Kidney (tissue), 14 donors: ENCODE data around the gene AQP3. TPM values are rescaled to one million over a fixed set of nuclear protein-coding genes. Genes with fewer than 3 reads are reported as not detected.

ENCODE experiments used
- DNase-seq, 5 donors: peaks; one replicate each; pipeline ENCODE4 v3.0.0-alpha.2; 2013 to 2020
- FAIRE-seq: peaks from 2 replicates; lab custom pipeline; 2012; peaks lifted over from hg19 to GRCh38; lab: Jason Lieb, UNC
- H3K27ac ChIP-seq, 2 donors: one replicate each; pipeline ENCODE4 v1.7.0; 2013; ENCODE audit warnings: low read depth in 2 of 2, low read length in 2 of 2, inconsistent platforms in 1 of 2
- H3K27me3 ChIP-seq: one replicate; pipeline ENCODE4 v1.7.1; 2013; ENCODE audit warnings: low read length, inconsistent platforms; ENCODE audit not compliant: control insufficient read depth, insufficient read depth
- H3K36me3 ChIP-seq, 3 donors: one replicate each; pipeline versions ENCODE4 v1.7.0 to v1.7.1; 2013; ENCODE audit warnings: low read length in 3 of 3, control low read depth in 1 of 3, inconsistent platforms in 1 of 3; ENCODE audit not compliant: insufficient read depth in 3 of 3, control insufficient read depth in 2 of 3
- H3K4me1 ChIP-seq, 3 donors: one replicate each; pipeline versions ENCODE4 v1.7.0 to v1.7.1; 2013; ENCODE audit warnings: low read length in 3 of 3, inconsistent platforms in 1 of 3, low read depth in 1 of 3; ENCODE audit not compliant: control insufficient read depth in 2 of 3, insufficient read depth in 2 of 3
- H3K4me3 ChIP-seq, 3 donors: one replicate each; pipeline versions ENCODE4 v1.7.0 to v1.8.1; 2013; ENCODE audit warnings: low read length in 3 of 3, control low read depth in 1 of 3, inconsistent platforms in 1 of 3
- H3K9ac ChIP-seq, 3 donors: one replicate each; pipeline versions ENCODE4 v1.7.0 to v1.7.1; 2013; ENCODE audit warnings: low read length in 3 of 3, control low read depth in 1 of 3, inconsistent platforms in 1 of 3
- H3K9me3 ChIP-seq, 3 donors: one replicate each; pipeline versions ENCODE4 v1.7.0 to v1.7.1; 2013; ENCODE audit warnings: low read length in 3 of 3, control low read depth in 1 of 3, inconsistent platforms in 1 of 3; ENCODE audit not compliant: control insufficient read depth in 2 of 3, insufficient read depth in 1 of 3
- CTCF ChIP-seq: IDR thresholded peaks from 3 replicates; pipeline ENCODE4 v1.5.1; 2012; ENCODE audit warnings: mild to moderate bottlenecking, moderate library complexity, borderline replicate concordance; ENCODE audit not compliant: insufficient read depth; ENCODE audit errors: extremely low read depth
- intact Hi-C: fragments of 100-400 bp; cut with DNase I; formaldehyde crosslinking; loops from one replicate; pipeline ENCODE4 v1.11.1; 2022
- polyA plus RNA-seq: library from polyadenylated mRNA; stranded (reverse); fragments of 350-450 nt; fragmentation: Illumina TruSeq; extraction: RNeasy Lipid Tissue Mini Kit (QIAGEN cat#74804); gene quantifications from one replicate; pipeline ENCODE4 v1.2.3, GENCODE V29; 2014; ENCODE audit warnings: low read depth, low replicate concordance; ENCODE audit not compliant: insufficient read depth
- total RNA-seq: library from RNA; stranded (reverse); fragmentation: NEBNext Ultra II Directional; extraction: Animal tissue kit (Norgen Biotek cat#: 25700); gene quantifications from one replicate; pipeline ENCODE4 v1.2.1, GENCODE V29; 2021
- donor health status: control.
- donor health status: control.
- donor health status: control.
- donor health status: control.
- donor health status: control.
- donor health status: DM: yes; HTN: yes; CAD: no.
- donor health status: Normal renal cell carcinoma (clear cell type).

AQP3 gene
- total and polyA plus RNA-seq, 2 donors from 2014 or later, result 135 to 401 TPM

GRCh38 chr9:33465596-33466564 is 18.5 kb upstream of the AQP3 start:
- no peak overlapping the region for H3K27ac ChIP-seq
- FAIRE-seq (no peak), DNase-seq (peak in 2 of 5 donors; percentile 24 to 54)
- no peaks in the 10 kb centered on the region for H3K9me3 ChIP-seq
- H3K9ac ChIP-seq, result no peak overlapping the region
- H3K4me1 ChIP-seq, result no peaks in the 10 kb centered on the region
- intact Hi-C loops, result no loop called here
- no peak overlapping the region for H3K4me3 ChIP-seq
- no peak for TF ChIP-seq CTCF
- no peaks in the 10 kb centered on the region for H3K27me3 ChIP-seq
- H3K36me3 ChIP-seq, result peaks cover 3 to 72% (median 60%) of the 10 kb centered on the region in 3 donors

DNA sequence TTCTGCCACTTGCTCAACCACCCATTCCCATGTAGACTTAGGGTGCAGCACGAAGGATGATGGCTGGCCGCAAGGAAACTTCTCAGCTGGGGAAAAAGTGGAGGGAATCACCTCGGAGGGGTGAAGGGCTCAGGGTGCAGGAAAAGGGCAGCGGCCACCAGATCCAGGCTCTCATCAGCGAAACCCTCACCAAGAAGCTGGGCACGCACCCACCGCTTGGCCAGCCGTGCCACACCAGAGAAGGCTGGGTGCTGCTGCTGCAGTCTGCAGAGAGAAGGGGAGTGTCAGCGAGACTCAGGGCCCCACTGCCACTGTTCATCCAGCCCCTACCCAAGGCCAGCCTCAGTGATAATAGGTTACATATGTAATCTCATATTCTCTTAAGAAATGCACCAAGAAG is 17.7 kb upstream of the AQP3 start:
- FAIRE-seq (no peak), DNase-seq (peak in 1 of 5 donors; percentile 30)
- H3K27me3 ChIP-seq, result no peaks in the 10 kb centered on the region
- no peaks in the 10 kb centered on the region for H3K4me1 ChIP-seq
- no peak for TF ChIP-seq CTCF
- H3K4me3 ChIP-seq, result no peak overlapping the region
- peaks cover 3 to 72% (median 60%) of the 10 kb centered on the region in 3 donors for H3K36me3 ChIP-seq
- intact Hi-C loops, result no loop called here
- no peaks in the 10 kb centered on the region for H3K9me3 ChIP-seq
- no peak overlapping the region for H3K27ac ChIP-seq
- H3K9ac ChIP-seq, result no peak overlapping the region

DNA sequence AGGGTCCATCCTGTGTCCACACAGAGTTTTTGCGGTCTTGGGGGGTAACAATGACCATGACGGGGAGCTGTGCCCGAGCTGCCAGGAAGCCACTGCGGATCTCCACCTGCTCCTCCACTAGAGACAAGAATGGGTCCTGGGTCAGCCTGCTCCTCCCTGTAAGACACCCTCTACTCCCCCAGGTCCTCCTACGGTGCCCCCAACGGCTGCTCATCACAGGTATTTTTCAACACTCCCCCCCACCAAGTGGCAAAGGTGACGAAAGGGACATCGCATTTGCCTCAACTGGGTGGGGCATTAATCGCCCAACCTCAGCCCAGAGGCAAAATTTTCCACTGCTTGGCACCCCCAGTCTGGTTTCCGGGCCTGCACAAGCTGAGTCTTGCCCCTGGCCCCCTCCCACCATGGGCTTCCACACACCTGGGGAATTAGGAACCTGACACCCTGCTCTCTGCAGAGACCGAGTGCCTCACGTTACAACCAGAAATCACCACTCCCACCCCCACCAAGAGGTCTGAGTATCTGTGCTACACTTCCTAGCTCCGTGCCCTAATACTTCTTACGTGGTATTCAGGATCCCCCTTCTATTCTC is 16.7 kb upstream of the AQP3 start:
- Histone ChIP-seq H3K9me3 (no peaks in the 10 kb centered on the region), H3K27ac (no peak overlapping the region), H3K4me1 (no peaks in the 10 kb centered on the region), H3K27me3 (no peaks in the 10 kb centered on the region), H3K9ac (no peak overlapping the region), H3K36me3 (peaks cover 3 to 63% (median 50%) of the 10 kb centered on the region in 3 donors), H3K4me3 (no peak overlapping the region)
- DNase-seq (peak in 1 of 5 donors; percentile 9), FAIRE-seq (no peak)
- no peak for TF ChIP-seq CTCF
- intact Hi-C loops, result no loop called here
